Ascending aorta (tissue), 2 donors: Measurements from ENCODE around the gene CCDC13. TPM values are rescaled to one million over a fixed set of nuclear protein-coding genes. Genes with fewer than 3 reads are reported as not detected.
A peak's percentile ranks its signal among the peaks of the same experiment; 100 is the strongest.

Experiments used
- DNase-seq, 2 donors: peaks; one replicate each; pipeline ENCODE4 v3.0.0-alpha.2; 2019; ENCODE audit warnings: low spot score in 2 of 2
- H3K27ac ChIP-seq, 2 donors: fragments of 200-600 bp; sonication (generic); one replicate each; pipeline ENCODE4 v1.5.1; 2016 to 2017; ENCODE audit warnings: mild to moderate bottlenecking in 1 of 2
- H3K27me3 ChIP-seq: fragments of 200-600 bp; sonication (generic); one replicate; pipeline ENCODE4 v1.5.1; 2017
- H3K36me3 ChIP-seq, 2 donors: fragments of 200-600 bp; sonication (generic); one replicate each; pipeline ENCODE4 v1.5.1; 2016
- H3K4me1 ChIP-seq, 2 donors: fragments of 200-600 bp; sonication (generic); one replicate each; pipeline ENCODE4 v1.5.1; 2016 to 2017; ENCODE audit warnings: mild to moderate bottlenecking in 1 of 2
- H3K4me3 ChIP-seq, 2 donors: fragments of 200-600 bp; sonication (generic); one replicate each; pipeline ENCODE4 v1.5.1; 2016 to 2017; ENCODE audit warnings: mild to moderate bottlenecking in 1 of 2
- H3K9me3 ChIP-seq, 2 donors: fragments of 200-600 bp; sonication (generic); one replicate each; pipeline ENCODE4 v1.5.1; 2016
- intact Hi-C: fragments of 100-400 bp; cut with DNase I; formaldehyde crosslinking; loops from one replicate; pipeline ENCODE4 v1.15.1; 2023
- total RNA-seq: library from RNA; depleted of rRNA; stranded (reverse); fragments of >200 nt; gene quantifications from one replicate; pipeline ENCODE4 v1.1.0, GENCODE V29; 2016
- TF ChIP-seq, protein P1 (sequence below), 3 experiments: fragments of 200-600 bp in 2 of 3; fragments of 450-650 bp in 1 of 3; sonication (generic) in 2 of 3; IDR thresholded peaks; one replicate each; pipeline ENCODE4 v1.5.1; 2016 to 2019; ENCODE audit warnings: antibody characterized with exemption in 3 of 3, mild to moderate bottlenecking in 1 of 3, moderate library complexity in 1 of 3

CCDC13 gene
- total RNA-seq, 1 donor from 2014 or later = 2.1 TPM

- intact Hi-C loops = no loop called here
- Histone ChIP-seq H3K27ac (no peak overlapping the region), H3K27me3 (no peaks in the 10 kb centered on the region), H3K4me1 (peaks cover 0 to 3% of the 10 kb centered on the region in 2 donors), H3K36me3 (no peaks in the 10 kb centered on the region), H3K9me3 (no peaks in the 10 kb centered on the region), H3K4me3 (no peak overlapping the region)
- DNase-seq = no peak
- TF ChIP-seq, protein P1, sequence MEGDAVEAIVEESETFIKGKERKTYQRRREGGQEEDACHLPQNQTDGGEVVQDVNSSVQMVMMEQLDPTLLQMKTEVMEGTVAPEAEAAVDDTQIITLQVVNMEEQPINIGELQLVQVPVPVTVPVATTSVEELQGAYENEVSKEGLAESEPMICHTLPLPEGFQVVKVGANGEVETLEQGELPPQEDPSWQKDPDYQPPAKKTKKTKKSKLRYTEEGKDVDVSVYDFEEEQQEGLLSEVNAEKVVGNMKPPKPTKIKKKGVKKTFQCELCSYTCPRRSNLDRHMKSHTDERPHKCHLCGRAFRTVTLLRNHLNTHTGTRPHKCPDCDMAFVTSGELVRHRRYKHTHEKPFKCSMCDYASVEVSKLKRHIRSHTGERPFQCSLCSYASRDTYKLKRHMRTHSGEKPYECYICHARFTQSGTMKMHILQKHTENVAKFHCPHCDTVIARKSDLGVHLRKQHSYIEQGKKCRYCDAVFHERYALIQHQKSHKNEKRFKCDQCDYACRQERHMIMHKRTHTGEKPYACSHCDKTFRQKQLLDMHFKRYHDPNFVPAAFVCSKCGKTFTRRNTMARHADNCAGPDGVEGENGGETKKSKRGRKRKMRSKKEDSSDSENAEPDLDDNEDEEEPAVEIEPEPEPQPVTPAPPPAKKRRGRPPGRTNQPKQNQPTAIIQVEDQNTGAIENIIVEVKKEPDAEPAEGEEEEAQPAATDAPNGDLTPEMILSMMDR (IDR thresholded peaks at IDR 0.05) = no peak
Measured at GRCh38 chr3:42732196-42732828, 40.7 kb downstream of the CCDC13 start.

DNA sequence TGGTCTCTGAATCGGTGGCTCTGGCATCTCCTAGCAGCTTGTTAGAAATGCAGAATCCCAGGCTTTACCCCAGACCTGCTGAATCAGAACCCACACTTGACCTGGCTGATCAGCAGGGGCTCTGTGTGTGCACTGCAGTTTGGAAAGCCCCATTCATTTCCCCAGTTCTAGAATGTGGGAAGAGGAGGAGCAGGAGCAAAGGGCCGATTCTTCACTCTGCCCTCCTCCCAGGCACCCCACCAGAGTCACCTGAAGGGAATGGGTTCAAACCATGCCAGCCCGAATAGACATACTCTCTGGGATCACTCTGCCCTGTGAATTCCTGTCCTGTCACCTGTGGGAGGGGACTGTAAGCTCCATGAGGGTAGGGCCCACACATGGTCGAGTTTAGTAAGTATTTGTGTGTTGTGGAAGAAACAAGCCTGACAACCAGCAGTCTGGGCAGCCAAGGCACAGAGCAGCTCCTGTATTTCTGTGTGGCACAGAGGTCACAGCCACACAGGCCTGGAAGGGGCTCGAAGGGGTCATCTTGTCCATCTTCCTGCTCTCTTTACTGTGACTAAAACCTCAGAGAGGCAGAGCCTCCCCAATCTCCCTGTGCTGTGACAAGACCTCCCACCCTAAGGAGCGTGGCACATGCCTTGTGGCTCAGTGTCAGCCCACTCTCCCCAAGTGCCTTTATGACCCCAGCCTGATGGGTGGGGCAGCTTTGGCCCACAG is 41.4 kb downstream of the CCDC13 start:
- H3K9me3 ChIP-seq = no peaks in the 10 kb centered on the region
- H3K27ac ChIP-seq = no peak overlapping the region
- H3K4me3 ChIP-seq = no peak overlapping the region
- no peaks in the 10 kb centered on the region for H3K36me3 ChIP-seq
- TF ChIP-seq, protein P1 (IDR thresholded peaks at IDR 0.05) = no peak
- no peak for DNase-seq
- H3K4me1 ChIP-seq = peaks cover 0 to 3% of the 10 kb centered on the region in 2 donors
- intact Hi-C loops = no loop called here
- H3K27me3 ChIP-seq = no peaks in the 10 kb centered on the region

DNA sequence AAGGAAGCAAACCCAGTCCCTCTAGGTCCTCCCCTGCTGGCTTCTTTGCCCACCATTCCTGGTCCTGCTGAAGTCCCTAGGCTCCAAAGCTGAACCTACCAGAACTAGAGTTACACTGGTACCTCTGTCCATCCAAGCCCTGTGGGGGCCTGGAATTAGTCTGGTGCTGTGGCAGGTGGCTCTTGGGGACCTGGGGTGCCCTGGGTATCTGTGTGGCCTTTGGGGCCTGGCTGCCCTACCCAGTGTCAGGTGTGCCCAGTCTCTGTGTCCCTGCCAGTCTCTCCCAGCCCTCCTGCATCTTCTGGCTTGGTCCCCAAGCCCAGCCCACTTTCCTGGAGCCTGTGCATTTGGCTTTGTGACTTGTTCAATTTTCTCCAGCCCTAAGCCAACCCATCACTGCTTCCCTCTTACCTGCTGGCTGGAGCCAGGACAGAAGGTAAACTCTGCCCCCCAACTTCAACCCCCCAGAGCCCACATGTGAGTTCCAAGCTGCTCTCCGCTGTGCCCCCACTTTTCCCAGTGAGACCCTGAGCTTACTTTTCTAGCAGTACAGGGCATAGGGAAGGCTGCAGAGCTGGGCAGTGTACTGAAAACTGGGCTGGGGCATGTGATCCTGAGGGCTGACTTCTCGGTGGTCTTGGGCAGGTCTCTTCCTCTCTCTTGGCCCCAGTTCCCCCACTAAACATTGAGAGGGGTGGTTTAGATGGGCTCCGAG is 42.2 kb downstream of the CCDC13 start:
- H3K4me3 ChIP-seq = no peak overlapping the region
- H3K27me3 ChIP-seq = no peaks in the 10 kb centered on the region
- DNase-seq = no peak
- no peak overlapping the region for H3K27ac ChIP-seq
- H3K9me3 ChIP-seq = no peaks in the 10 kb centered on the region
- TF ChIP-seq, protein P1 (IDR thresholded peaks at IDR 0.05) = no peak
- no peaks in the 10 kb centered on the region for H3K36me3 ChIP-seq
- H3K4me1 ChIP-seq = peaks cover 0 to 3% of the 10 kb centered on the region in 2 donors
- intact Hi-C loops = no loop called here

- DNase-seq = no peak
- Histone ChIP-seq H3K9me3 (no peaks in the 10 kb centered on the region), H3K4me1 (peaks cover 0 to 3% of the 10 kb centered on the region in 2 donors), H3K27ac (no peak overlapping the region), H3K4me3 (no peak overlapping the region), H3K27me3 (no peaks in the 10 kb centered on the region), H3K36me3 (no peaks in the 10 kb centered on the region)
- TF ChIP-seq, protein P1 (IDR thresholded peaks at IDR 0.05) = no peak
- intact Hi-C loops = no loop called here
Measured at GRCh38 chr3:42730294-42730693, 42.8 kb downstream of the CCDC13 start.

GRCh38 chr3:42729404-42730145 is 43.5 kb downstream of the CCDC13 start:
- no peak overlapping the region for H3K27ac ChIP-seq
- no peaks in the 10 kb centered on the region for H3K36me3 ChIP-seq
- no peak overlapping the region for H3K4me3 ChIP-seq
- H3K9me3 ChIP-seq = no peaks in the 10 kb centered on the region
- no peaks in the 10 kb centered on the region for H3K27me3 ChIP-seq
- peak in 1 of 2 donors; percentile 35 for DNase-seq
- H3K4me1 ChIP-seq = peaks cover 0 to 3% of the 10 kb centered on the region in 2 donors
- intact Hi-C loops = no loop called here
- TF ChIP-seq, protein P1 (IDR thresholded peaks at IDR 0.05) = no peak
